Measurements from ENCODE around the gene ANKRD42. TPM values are rescaled to one million over a fixed set of nuclear protein-coding genes. Genes with fewer than 3 reads are reported as not detected.

ANKRD42 gene
- polyA plus RNA-seq, 3 donors = 4.3 to 6.2 (median 6.1) TPM

DNA sequence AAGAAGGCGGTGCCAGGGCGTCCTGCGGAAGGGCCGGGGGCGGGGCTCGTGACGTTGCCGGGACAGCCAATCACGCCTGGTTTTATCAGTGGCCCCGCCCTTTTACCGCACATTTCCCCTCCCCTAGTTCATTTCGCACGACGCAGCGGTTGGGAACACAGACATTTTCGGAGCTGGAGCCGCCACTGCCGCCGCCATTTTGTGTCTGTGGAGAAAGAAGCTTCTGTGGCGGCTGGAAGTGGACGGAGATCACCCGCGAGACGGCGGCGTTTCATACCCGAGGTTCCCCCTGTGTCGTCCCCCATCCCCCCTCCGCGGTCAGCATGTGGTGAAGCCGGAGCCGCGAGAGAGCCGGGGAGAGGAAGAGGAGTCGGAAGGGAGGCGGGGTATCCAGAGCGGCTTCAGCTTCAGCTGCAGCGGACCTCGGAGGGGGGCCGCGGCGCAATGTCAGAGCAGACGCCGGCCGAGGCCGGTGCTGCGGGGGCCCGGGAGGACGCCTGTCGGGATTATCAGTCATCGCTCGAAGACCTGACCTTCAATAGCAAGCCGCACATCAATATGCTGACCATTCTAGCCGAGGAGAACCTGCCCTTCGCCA, 36.4 kb upstream of the ANKRD42 start, which contains the start of gene PCF11:
PCF11 (plus strand) TSS at position 136 of the 598 bp plus-strand sequence; CDS start at position 445, 309 bp downstream.
- DNase-seq = no peak
- Histone ChIP-seq H2AFZ (ENCODE audit: insufficient read depth, low read depth, low read length, poor library complexity, severe bottlenecking) (peak within 1 kb of the TSS; percentile 95), H3K36me3 (replicated peaks in 1 of 2; ENCODE audit: control insufficient read depth in 1 of 2, insufficient read depth in 2 of 2, low read length in 2 of 2) (peaks cover 6% of the 10 kb centered on the region in 2 donors), H3K4me3 (replicated peaks in 1 of 3; ENCODE audit: low read depth in 2 of 3, low read length in 3 of 3) (peak within 1 kb of the TSS; percentile 77 to 98 (median 91)), H3K4me1 (ENCODE audit: control insufficient read depth in 1 of 2, insufficient read depth in 2 of 2, low read length in 2 of 2) (peaks cover 30 to 47% of the 10 kb centered on the region in 2 donors), H3K79me2 (ENCODE audit: insufficient read depth, low read length) (peaks cover 62% of the 10 kb centered on the region), H3K9ac (ENCODE audit: insufficient read depth, low read length, poor library complexity, severe bottlenecking) (peak within 1 kb of the TSS; percentile 99), H3K9me3 (replicated peaks in 1 of 2; ENCODE audit: control insufficient read depth in 1 of 2, insufficient read depth in 1 of 2, low read length in 2 of 2) (no peaks in the 10 kb centered on the region), H3K27me3 (ENCODE audit: control insufficient read depth in 2 of 2, insufficient read depth in 2 of 2, low read length in 2 of 2) (no peaks in the 10 kb centered on the region), H4K20me1 (ENCODE audit: insufficient read depth, low read length) (peaks cover 50% of the 10 kb centered on the region), H3K4me2 (replicated peaks; ENCODE audit: extremely low read depth, low read length, poor library complexity, severe bottlenecking) (peak within 1 kb of the TSS; percentile 91), H3K27ac (ENCODE audit: low read depth in 1 of 2, low read length in 2 of 2) (peak within 1 kb of the TSS; percentile 97 to 98)
- intact Hi-C loops (cut with micrococcal nuclease) = loop anchor here (1.0 to 5.0 kb wide), 7 partner anchors 36 to 256 kb away; partner anchors contain the start of genes DDIAS (in 2 of the 2), PRCP (in 2 of the 2), ANKRD42 (in 1 of the 2) and CCDC90B (in 1 of the 2)
- Mint-ChIP-seq H3K27ac (peak within 1 kb of the TSS; percentile 99 to 100 (median 100)), H3K9me3 (peaks cover 0 to 4% (median 0%) of the 10 kb centered on the region in 7 donors), H3K36me3 (peaks cover 22 to 28% of the 10 kb centered on the region in 2 donors), H3K4me1 (peaks cover 31% of the 10 kb centered on the region), H3K4me3 (peak within 1 kb of the TSS; percentile 98 to 99), H3K27me3 (ENCODE audit: low read depth in 3 of 3) (peaks cover 0 to 4% (median 0%) of the 10 kb centered on the region in 3 donors)
- WGBS (ENCODE audit: insufficient coverage) = under 1% methylated on average over 39 of the region's 55 CpGs
- TF ChIP-seq, protein P1, sequence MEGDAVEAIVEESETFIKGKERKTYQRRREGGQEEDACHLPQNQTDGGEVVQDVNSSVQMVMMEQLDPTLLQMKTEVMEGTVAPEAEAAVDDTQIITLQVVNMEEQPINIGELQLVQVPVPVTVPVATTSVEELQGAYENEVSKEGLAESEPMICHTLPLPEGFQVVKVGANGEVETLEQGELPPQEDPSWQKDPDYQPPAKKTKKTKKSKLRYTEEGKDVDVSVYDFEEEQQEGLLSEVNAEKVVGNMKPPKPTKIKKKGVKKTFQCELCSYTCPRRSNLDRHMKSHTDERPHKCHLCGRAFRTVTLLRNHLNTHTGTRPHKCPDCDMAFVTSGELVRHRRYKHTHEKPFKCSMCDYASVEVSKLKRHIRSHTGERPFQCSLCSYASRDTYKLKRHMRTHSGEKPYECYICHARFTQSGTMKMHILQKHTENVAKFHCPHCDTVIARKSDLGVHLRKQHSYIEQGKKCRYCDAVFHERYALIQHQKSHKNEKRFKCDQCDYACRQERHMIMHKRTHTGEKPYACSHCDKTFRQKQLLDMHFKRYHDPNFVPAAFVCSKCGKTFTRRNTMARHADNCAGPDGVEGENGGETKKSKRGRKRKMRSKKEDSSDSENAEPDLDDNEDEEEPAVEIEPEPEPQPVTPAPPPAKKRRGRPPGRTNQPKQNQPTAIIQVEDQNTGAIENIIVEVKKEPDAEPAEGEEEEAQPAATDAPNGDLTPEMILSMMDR (IDR thresholded peaks at IDR 0.05) = no peak

DNA sequence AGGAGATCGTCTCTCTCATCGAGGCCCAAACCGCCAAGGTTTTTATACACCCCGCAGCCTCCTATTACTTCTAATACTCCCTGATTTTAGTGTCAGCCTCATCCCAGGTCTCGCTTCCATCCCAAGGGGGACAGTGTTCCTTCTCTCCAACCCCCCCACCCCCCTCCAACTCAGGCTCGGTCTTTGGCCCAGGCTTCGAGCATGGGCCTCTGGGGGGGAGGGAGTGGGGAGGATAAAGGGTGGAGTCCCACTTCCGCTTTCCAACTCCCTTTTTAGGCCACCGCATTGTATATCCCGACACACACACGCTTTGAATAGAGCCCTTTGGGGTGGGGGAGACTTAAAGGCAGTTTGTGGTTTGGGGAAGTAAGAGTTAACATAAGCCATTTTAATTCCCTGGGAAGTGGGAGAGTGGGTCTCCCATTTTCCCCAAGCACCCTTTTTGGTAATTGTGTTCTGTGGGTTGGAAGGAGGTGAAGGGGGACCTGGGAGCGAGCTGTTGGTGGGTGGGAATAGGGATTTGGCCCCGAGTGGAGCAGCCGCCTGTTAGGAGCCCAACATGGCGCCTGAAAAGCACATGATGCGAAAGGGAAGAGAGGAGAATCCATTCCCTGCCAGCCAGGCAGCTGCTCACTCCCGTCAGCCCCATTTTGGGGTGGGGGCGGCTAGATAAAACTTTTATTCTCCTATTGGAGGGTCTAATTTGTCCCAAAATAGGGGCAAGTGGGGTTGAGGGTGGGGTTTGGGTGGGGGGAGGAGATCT, 35.7 kb upstream of the ANKRD42 start:
- Histone ChIP-seq H3K27me3 (ENCODE audit: control insufficient read depth in 2 of 2, insufficient read depth in 2 of 2, low read length in 2 of 2) (no peaks in the 10 kb centered on the region), H3K4me2 (replicated peaks; ENCODE audit: extremely low read depth, low read length, poor library complexity, severe bottlenecking) (peak overlapping the region; percentile 83), H3K9me3 (replicated peaks in 1 of 2; ENCODE audit: control insufficient read depth in 1 of 2, insufficient read depth in 1 of 2, low read length in 2 of 2) (no peaks in the 10 kb centered on the region), H3K4me3 (replicated peaks in 1 of 3; ENCODE audit: low read depth in 2 of 3, low read length in 3 of 3) (peak overlapping the region; percentile 61 to 98 (median 89)), H3K9ac (ENCODE audit: insufficient read depth, low read length, poor library complexity, severe bottlenecking) (peak overlapping the region; percentile 99), H3K4me1 (ENCODE audit: control insufficient read depth in 1 of 2, insufficient read depth in 2 of 2, low read length in 2 of 2) (peaks cover 30 to 52% of the 10 kb centered on the region in 2 donors), H3K79me2 (ENCODE audit: insufficient read depth, low read length) (peaks cover 69% of the 10 kb centered on the region), H3K36me3 (replicated peaks in 1 of 2; ENCODE audit: control insufficient read depth in 1 of 2, insufficient read depth in 2 of 2, low read length in 2 of 2) (peaks cover 6 to 8% of the 10 kb centered on the region in 2 donors), H4K20me1 (ENCODE audit: insufficient read depth, low read length) (peaks cover 57% of the 10 kb centered on the region), H3K27ac (ENCODE audit: low read depth in 1 of 2, low read length in 2 of 2) (peak overlapping the region; percentile 97 to 98), H2AFZ (ENCODE audit: insufficient read depth, low read depth, low read length, poor library complexity, severe bottlenecking) (no peak overlapping the region)
- H3K36me3 Mint-ChIP-seq = peaks cover 22 to 28% of the 10 kb centered on the region in 2 donors
- TF ChIP-seq, protein P1 (IDR thresholded peaks at IDR 0.05) = no peak
- intact Hi-C loops (cut with micrococcal nuclease) = loop anchor here (1.0 to 5.0 kb wide), 7 partner anchors 36 to 257 kb away; partner anchors contain the start of genes DDIAS (in 2 of the 2), PRCP (in 2 of the 2), ANKRD42 (in 1 of the 2) and CCDC90B (in 1 of the 2)
- WGBS (ENCODE audit: insufficient coverage) = 0% methylated on average over 7 of the region's 18 CpGs
- DNase-seq = peak; percentile 64 to 84 (median 81)
- H3K9me3 Mint-ChIP-seq = peaks cover 0 to 4% (median 0%) of the 10 kb centered on the region in 7 donors
- peaks cover 33% of the 10 kb centered on the region for H3K4me1 Mint-ChIP-seq
- H3K4me3 Mint-ChIP-seq = peak overlapping the region; percentile 98 to 99
- H3K27me3 Mint-ChIP-seq (ENCODE audit: low read depth in 3 of 3) = peaks cover 0 to 4% (median 0%) of the 10 kb centered on the region in 3 donors
- peak overlapping the region; percentile 99 to 100 (median 100) for H3K27ac Mint-ChIP-seq

Data from CD14-positive monocyte (primary cell).